Fibroblast of peridontal ligament (primary cell): Measurements from ENCODE around the gene HOXA10.

Source experiments
- DNase-seq: peaks from one replicate; pipeline ENCODE4 v3.0.0-alpha.2; 2010; ENCODE audit errors: extremely low read depth

The HOXA10 gene

DNA sequence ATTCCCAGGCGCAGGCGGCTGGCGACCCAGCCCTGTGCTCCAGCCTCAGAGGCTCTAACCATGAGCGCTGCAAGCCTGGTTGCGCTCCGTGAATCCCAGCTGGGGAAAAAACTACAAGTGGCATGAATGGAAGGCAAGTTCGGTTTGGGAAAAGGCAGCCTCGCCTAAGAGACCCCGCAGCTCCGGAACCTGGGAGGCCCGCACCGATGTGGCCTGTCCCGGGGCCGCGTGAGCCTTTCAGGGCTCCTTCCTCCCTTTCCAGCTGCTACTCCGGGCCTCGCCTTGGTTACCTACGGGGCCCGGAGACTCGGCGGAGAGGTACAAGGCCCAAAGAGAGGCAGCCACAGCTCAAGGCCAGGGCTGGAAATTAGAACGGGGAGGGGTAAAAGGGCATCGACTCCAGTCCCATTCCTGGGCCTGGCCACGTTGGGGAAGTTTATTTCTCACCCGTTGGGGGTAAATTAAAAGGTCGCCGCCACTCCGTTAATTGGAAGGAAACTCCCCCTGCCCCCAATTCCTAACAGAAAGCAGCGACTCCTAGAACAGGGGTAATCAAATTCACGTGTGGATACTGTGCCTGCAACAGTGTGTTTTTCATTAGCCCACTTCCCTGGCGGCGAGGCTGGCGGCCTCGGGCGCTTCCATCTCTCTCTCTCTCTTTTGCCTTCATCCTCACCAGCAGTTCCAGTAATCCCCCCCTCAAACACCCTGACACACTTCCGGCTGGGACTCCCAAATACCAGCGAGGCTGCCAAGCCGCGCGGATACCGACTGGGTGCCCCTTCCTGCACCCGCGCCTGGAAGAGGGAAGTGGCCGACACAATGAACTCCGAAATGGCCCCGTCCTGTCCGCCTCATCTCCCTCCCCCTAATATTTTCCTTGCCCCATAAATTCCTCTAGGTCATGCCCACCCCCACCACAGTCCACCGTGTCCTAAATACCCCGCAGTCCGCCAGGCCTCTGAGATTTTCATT lies 7.3 kb downstream of the HOXA10 start:
- DNase-seq = no peak

DNA sequence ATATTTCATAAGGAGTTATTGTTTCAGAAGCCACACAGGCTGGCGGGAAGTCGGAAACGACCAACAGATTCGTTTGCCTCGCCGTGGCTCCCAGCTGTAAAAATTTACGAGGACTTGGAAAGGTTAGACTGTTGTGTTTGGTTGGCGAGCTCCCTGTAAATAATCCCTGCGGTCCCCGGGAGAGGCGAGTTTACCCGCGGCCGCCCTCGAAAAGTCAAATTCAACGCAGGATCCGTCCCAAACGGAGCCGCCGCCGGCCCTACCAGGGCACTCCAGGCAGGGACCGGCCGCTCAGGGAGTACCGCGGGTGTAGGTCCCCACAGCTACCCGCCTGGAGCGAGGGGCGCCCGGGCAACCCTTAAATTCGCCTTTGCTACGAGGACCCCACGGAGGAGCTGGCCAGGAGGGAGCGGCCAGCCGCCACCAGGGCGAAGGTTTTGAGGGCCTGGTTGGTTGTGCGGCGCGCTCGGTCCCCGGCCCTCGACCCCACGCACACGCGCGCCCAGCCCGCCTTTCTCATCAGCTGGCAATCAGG lies 8.1 kb downstream of the HOXA10 start:
- DNase-seq = no peak

DNA sequence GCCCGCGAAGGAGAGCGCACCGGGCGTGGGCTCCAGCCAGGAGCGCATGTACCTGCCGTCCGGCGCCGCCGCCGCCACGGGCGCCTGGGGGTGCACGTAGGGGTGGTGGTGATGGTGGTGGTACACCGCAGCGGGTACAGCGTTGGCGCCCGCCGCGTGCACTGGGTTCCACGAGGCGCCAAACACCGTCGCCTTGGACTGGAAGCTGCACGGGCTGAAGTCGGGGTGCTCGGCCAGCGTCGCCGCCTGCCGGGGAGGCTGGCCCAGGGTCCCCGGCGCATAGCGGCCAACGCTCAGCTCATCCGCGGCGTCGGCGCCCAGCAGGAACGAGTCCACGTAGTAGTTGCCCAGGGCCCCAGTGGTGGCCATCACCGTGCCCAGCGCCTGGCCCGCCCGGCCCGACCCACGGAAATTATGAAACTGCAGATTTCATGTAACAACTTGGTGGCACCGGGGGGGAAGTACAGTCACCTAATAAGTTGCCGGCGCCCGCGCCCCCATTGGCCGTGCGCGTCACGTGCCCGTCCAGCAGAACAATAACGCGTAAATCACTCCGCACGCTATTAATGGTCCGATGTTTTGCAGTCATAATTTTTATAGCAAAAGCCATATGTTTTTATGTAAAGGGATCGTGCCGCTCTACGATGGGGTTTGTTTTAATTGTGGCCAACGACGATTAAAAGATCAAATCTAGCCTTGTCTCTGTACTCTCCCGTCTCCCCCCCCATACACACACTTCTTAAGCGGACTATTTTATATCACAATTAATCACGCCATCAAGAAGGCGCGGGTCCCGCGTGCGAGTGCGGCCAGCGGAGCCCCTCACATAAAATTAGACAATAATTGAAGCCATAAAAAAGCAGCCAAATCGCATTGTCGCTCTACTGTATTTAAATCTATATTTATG lies 8.8 kb downstream of the HOXA10 start, which contains the start of gene HOXA9:
Gene HOXA9, minus strand, starts transcription at position 449 of the 907 bp plus-strand sequence. Its CDS starts 80 bp downstream, at position 369.
- no peak for DNase-seq

DNA sequence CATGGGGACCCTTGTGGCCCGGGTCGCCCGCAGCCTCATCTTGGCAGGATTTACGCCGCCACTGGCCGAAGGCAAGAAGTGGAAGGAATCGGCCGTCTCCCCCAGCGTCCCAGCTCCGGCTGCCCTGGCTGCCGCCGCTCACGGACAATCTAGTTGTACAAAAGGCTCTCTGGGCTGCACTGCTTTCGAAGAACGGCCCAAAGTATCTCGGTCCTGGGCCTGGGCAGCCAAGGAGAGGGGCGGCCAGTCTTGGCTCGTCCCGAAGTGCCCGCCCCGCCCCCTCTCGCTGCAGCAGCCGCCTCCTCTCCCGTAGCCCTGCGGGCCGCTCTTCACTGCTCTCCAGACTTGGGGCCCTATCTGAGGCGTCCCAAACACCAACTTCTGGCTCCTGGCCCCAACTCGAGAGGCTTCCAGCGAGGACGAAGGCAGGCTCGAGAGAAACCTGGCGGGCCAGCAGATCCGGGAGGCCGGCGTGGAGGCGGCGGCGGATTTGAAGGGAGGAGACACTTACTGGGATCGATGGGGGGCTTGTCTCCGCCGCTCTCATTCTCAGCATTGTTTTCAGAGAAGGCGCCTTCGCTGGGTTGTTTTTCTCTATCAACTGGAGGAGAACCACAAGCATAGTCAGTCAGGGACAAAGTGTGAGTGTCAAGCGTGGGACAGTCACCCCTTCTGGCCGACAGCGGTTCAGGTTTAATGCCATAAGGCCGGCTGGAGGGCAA lies 9.6 kb downstream of the HOXA10 start:
- DNase-seq = no peak

DNA sequence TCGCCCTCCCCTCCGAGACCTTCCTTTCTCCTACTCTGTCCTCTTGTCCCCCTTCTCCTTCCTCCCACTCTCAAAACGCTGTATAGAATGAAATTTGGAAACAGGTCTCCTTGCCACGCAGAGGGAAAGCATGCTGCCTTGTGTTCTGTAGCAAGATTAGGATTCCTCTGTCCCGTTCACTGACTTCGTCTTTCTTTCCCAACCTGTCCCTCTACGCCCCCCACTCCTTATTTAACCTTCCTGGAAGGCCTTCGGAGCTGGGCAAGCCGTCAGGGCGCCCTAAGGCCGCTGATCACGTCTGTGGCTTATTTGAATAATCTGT lies 10.1 kb downstream of the HOXA10 start:
- no peak for DNase-seq

DNA sequence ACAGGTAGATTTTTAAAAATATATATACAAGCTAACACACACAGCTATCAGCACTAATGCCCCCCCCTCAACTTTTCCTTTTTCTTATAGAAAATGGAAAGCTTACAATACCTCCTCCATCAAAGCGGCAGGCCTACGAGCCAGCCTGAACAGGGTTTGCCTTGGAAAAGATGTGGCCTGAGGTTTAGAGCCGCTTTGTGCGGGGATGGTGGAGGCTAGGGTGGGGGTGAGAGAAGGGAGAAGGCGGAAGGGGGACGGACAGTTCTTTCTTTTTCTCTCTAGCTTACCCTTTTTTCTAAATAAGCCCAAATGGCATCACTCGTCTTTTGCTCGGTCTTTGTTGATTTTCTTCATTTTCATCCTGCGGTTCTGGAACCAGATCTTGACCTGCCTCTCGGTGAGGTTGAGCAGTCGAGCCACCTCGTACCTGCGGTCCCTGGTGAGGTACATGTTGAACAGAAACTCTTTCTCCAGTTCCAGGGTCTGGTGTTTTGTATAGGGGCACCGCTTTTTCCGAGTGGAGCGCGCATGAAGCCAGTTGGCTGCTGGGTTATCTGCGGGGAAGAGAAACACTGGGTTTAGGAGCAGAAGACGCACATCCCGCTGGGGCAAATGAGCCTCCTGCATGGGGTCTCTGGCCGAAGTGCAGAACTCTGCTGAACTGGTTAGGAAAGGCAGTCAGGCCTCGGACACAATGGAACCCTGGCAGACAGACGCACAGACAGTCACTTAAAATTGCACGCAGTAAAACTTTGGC lies 10.7 kb downstream of the HOXA10 start:
- no peak for DNase-seq

DNA sequence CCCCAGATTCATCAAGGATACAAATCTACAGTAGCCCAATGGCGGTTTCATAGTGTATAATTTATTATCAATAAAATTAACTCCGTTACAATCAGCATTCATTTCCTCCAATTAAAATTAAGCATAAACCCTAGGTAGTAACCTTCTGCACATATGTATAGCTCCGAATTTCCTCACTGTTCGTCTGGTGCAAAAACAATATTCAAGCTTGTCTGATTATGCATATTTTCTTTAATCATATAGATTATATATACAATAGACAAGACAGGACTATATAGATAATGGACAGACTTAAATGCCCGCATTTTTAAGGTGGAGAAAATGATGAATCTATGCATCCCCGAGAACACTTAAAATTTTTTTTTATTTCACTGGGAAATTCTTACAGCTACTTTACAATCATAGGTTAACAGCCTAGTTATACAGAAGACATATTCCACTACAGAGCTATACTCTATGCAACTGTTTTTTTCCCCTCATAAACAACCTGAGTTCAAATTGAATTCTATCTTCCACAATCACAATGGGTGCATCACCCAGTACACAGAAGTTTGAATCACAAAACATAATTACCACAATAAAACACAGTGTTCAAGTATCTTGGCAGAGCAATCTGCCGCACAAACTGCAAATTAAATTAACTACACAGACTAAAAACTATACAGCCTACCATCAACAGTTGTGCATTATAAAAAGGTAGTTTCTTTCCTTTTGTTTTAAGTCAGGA lies 11.4 kb downstream of the HOXA10 start:
- no peak for DNase-seq

DNA sequence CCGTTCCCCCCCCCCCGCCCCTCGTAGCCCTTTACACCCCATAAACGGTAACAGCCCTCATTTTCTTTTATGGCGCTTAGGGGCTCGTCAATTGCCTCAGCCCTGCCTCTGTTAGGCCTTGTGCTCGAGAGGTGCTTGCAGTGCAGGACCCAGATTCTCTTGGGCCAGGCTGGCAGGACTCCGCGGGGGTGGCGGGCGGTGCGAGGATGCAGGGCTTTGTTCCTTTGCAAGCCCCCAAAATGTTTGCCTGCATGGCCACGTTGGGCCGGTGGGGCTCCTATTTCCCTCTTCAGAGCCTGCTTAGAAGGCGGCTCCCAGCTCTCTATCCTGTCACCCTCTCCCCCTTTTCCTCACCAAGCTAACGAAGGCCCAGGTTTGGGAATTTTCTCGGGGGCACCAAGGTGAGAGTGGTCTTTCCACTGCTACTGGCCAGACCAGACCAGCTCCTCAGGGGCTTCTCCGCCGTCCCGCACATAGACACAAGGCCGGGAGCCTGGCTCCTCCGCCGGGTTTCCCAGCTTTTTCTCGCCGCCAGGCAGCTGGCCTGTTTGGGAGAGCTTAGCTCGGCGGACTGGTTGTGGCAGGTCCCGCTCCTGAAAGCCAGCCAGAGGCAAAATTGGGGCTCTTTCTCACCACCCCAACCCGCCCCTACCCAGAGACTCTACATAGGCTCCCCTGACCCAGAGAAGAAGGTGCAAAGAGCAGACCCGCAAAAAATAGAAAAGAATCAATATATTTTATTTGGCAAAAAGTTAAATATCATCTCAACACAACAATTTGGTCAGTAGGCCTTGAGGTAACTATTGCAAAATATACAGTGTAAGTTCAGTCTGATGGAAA lies 12.2 kb downstream of the HOXA10 start:
- DNase-seq = no peak

DNA sequence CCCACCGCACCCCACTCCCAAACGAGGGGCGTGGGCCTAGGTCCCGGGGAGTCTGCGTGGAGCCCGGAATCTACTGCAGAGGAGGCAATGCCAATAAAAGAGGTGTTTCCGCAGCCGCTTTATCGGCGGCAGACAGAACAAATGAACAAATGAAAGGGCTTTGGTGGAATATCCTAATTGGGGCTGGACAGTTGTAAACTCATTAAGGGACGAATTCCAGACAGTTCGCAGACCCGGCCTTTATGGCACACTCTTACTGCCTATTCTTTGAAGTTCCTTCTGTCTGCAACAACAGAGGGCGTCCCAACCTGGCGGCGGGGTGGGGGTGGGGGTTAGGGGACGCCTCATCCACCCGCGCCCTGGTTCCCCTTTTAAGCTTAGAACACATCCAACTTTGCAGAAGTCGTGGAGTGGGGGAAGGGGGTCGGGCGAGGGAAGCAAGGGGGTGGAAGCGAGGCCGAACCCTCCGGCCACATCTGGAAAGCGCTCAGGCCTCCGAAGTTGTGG lies 12.9 kb downstream of the HOXA10 start:
- no peak for DNase-seq

DNA sequence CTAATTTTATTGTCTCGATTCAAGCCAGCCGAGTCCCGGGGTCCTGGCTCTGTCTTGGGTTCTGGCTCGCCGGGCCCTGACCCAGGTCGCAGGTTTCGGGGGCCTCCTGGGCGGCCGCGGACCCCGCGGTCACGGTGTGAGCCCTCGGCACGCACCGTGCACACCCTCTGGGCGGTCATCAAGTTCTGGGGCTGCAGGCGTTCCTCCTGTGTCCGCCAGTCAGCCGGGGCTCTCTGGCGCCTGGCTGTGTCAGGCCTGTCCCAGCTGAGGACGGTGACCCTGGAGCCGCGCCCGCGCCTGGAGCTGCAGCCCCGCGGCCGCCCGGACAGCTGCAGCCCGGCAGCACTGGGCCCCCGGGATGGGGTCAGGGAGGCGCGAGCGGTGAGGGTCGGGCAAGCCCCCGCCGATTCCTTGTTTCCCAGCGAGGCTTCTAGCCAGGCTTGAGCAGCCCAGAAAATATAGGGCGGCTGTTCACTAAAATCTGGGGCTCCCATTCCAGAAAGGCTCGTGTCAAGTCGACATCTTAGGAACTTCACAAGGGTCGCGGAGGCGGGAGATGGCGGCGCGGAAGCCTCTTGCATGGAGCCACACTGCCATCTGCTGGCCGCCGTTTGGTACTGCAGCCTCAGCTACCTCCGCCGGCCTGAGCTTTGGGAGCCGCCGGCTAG lies 13.4 kb downstream of the HOXA10 start:
- peak; percentile 77 for DNase-seq

DNA sequence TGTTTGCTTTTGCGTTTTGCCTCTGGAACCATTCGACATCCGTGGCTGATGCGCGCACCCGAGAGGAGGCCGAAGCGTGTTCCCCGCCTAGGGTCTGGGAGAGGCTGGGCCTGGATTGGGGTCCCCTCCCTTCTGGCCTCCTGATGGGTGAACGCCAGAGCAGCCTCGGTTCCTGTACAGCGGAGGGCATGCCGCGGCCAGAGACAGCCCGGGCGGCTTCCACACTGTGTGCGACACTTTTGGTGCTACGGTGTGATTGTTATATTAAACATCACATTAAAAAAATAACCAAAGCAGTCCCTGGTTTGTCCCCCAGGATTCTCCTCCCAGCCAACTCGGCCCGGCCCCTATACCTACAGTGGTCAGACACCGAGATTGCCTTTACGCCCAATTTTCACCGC lies 14.0 kb downstream of the HOXA10 start:
- no peak for DNase-seq

DNA sequence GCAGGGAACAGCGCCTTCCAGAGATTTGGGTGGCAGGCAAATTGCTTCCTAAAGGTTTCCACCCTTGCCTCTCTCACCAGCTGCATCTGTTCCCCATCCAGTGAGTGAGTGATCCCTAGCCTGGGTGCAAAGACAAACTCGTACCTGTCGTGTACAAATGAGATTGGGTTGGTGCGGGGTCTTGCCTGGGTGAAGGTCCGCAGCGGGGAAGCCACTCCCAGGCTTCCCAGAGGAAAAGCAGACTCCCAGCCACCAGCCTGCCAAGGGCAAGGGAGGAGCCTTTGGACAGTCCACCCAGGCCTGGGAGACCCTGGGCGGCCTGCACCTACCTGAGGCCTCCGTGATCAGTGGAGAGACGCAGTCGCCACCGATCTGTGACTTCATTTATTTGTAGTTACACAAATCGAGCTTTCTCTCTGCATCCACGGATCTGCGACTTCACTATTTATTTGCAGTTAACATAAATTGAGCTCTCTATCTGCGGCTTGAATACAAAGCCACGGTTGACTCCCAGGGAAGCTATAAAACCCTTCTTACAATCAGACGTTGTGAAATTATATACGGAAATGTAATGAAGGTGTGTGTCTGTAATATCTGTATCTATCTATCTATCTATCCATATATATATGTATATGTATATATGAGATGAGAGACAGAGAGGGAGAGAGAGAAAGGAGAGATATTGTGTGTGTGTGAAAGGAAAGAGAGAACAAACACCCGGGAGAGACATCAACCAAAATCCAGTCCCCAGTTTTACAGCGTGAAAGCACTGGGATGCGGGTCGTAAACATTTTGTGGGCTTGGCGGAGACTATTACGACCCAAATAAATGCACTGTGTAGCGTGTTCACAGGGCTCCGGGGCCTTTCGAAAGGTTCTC lies 14.6 kb downstream of the HOXA10 start:
- DNase-seq = no peak

DNA sequence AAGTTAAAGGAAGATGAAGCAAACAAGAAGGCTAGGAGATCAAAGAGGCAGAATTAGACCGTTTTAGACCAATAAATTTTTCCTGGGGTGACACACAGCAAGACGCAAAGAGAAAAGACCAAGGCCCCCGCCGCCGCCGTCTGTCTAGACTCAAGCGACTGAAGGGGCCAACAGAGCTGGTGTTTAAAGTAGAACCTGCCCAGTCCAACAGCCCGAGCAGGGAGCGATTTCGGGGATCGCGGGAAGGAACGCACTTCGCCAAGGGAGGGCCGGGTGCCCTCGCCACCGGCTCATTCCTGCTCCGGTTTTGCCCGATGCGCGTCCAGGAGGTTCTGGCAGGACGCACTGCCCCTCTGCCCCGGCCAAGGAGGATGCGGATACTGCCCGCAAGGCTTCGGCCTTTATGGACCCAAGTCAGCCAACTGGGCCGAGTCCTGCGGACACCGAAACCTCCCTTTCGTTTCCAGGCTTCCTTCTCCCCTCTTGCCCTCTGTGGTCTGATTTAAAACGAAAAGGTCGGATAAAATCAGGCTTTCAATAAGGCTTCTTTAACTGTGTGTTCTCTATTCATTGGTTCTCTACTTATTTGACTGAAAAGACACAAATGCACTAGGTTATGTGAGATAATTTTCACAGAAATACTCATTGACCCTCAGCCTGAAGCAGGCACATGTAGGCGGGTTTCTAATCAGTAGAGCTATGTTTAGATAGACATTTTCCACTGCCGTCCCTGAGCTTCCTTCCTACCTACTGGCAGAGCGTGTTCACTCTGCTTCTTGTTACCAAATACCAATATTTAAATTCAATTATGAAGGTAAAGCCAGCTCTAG lies 15.5 kb downstream of the HOXA10 start:
- no peak for DNase-seq

DNA sequence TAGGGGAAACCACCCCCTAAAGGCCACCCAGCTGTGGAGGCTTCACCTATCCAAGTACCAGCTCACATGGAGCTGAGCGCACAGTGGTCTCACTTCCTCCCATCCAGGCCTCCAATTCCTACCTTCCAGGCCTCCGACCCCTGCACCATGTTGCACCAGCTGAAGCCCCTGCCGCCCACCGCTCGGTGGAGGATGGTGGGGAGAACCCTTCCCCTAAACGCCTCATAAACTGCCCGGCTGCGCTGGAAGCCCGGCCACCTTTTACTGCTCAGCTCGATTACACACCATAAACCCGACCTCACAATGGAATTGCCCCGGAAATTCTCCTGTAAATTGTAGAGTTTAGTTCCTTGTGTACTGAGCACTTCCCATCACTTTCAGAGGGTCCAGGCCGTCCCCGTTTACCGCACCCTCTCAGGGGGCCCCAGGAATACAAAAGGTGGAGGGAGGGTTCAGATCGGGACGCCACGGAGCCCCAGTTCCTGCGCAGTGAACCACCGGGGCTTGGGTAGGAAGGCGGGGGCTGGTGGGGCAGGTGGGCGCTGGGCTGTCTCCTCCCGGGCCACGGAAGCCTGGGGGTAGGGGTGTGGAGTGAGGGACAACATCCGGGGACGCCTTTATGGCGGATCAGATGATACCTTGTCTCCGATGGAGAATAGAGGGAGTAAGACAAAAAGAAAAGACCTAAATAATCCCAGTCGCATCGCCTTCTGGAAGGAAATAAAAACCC lies 16.3 kb downstream of the HOXA10 start:
- no peak for DNase-seq

DNA sequence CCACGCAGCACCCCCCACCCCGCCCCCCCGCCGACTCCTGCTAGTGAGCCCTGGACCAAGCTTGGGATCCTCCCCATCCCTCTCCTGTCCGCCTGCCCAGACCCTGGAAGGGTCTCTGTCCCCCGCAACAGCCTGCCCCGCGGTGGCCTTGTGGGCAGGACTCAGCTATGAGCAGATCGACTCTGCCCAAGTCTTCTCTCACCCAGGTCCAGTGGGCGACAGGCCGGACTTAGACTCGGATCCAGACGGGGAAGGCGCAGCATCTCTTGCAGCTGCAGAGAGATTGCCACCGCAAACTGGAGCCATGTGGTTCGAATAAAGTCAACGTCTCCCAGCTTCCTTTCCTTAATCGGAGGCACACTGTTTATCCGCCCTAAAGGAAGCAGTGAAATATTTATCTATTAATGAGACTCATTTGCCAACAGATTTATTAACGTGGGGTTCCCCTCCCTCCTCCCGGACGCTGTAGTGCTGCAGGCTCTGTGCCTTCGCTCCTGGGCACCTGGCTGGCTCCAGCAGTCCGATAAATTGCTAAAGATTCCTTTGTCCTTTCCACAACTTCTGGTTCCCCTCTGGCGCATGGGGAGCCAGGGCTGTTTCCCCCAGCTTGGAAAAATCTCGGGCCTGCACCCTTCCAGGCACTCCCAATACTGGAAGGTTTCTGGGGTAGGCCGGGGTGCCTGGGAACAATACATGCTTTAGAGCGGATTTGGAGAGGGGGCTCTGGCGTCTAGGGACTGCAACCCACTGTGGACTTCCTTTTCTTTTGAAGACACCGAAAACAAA lies 17.0 kb downstream of the HOXA10 start:
- DNase-seq = no peak
